ENCODE results near the gene LAPTM4A. TPM values are rescaled to one million over a fixed set of nuclear protein-coding genes. Genes with fewer than 3 reads are reported as not detected.
"Not testable (repeated sequence)": the region's sequence is repeated elsewhere in the genome, so short reads cannot be mapped to it uniquely, and the experiment has no call there.

The LAPTM4A gene
- total and polyA plus RNA-seq, 8 donors = 38.5 to 238 (median 92.4) TPM

GRCh38 chr2:20089715-20090464 is 38.5 kb upstream of the LAPTM4A start:
- Histone ChIP-seq H3K9me3 (no peaks in the 10 kb centered on the region), H3K27ac (no peak overlapping the region), H3K4me3 (no peak overlapping the region), H3K4me1 (peaks cover 0 to 24% (median 11%) of the 10 kb centered on the region in 4 donors), H3K36me3 (no peaks in the 10 kb centered on the region), H3K27me3 (no peaks in the 10 kb centered on the region)
- TF ChIP-seq EP300 (IDR thresholded peaks at IDR 0.05) (no peak), POLR2AphosphoS5 (IDR thresholded peaks at IDR 0.05) (no peak), POLR2A (IDR thresholded peaks at IDR 0.05) (no peak)
- TF ChIP-seq, protein P1, sequence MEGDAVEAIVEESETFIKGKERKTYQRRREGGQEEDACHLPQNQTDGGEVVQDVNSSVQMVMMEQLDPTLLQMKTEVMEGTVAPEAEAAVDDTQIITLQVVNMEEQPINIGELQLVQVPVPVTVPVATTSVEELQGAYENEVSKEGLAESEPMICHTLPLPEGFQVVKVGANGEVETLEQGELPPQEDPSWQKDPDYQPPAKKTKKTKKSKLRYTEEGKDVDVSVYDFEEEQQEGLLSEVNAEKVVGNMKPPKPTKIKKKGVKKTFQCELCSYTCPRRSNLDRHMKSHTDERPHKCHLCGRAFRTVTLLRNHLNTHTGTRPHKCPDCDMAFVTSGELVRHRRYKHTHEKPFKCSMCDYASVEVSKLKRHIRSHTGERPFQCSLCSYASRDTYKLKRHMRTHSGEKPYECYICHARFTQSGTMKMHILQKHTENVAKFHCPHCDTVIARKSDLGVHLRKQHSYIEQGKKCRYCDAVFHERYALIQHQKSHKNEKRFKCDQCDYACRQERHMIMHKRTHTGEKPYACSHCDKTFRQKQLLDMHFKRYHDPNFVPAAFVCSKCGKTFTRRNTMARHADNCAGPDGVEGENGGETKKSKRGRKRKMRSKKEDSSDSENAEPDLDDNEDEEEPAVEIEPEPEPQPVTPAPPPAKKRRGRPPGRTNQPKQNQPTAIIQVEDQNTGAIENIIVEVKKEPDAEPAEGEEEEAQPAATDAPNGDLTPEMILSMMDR (IDR thresholded peaks at IDR 0.05) = no peak
- WGBS, 5 donors = 78 to 87% (median 81%) methylated on average over 9 of the region's 9 CpGs
- intact Hi-C loops (cut with DNase I; ENCODE audit: low total_unique reads) = loop anchor here (5.0 kb wide), 1 partner anchor 78 kb away; the partner anchor contains the start of gene MATN3
- no peak for DNase-seq

DNA sequence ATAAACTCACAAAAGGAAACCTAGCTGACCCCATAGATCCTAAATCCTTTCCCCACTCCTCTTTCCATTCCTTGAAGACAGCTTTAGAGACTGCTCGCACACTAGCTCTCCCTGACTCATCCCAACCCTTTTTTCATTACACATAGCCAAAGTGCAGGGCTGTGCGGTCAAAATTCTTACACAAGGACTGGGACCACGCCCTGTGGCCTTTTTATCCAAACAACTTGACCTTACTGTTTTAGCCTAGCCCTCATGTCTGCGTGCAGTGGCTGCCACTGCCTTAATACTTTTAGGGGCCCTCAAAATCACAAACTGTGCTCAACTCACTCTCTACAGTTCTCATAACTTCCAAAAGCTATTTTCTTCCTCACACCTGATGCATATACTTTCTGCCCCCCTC is 34.5 kb upstream of the LAPTM4A start:
- DNase-seq; intact Hi-C loops (cut with DNase I; ENCODE audit: low total_unique reads); H3K4me1 ChIP-seq; H3K27me3 ChIP-seq; H3K27ac ChIP-seq; H3K9me3 ChIP-seq; H3K4me3 ChIP-seq; H3K36me3 ChIP-seq: not testable (repeated sequence)
- 67 to 85% (median 79%) methylated on average over 4 of the region's 4 CpGs for WGBS, 5 donors

GRCh38 chr2:20082812-20083211 is 31.4 kb upstream of the LAPTM4A start:
- H3K9me3 ChIP-seq; H3K4me1 ChIP-seq; H3K36me3 ChIP-seq; H3K4me3 ChIP-seq; intact Hi-C loops (cut with DNase I; ENCODE audit: low total_unique reads); H3K27ac ChIP-seq; H3K27me3 ChIP-seq; DNase-seq: not testable (repeated sequence)
- WGBS, 5 donors = 88 to 99% (median 97%) methylated on average over 8 of the region's 8 CpGs

DNA sequence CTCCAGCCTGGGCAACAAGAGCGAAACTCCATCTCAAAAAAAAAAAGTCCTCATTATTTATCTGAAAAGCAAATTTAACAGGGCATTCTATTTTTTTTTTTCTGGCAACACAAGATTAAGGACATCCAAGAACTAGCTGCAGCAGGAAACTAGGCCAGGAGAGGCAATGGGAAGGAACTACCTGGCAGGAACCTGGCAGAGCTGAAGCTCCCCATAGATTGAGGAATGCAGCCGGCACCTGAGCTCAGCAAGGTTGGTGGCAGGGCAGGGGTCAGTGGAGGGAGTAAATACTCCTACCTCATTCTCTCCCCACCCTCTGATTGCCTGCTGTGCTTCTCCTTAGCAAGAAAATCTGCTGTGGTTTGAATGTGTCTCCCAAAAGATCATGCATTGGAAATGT is 30.4 kb upstream of the LAPTM4A start:
- no peak overlapping the region for H3K4me3 ChIP-seq
- H3K27me3 ChIP-seq = no peaks in the 10 kb centered on the region
- intact Hi-C loops (cut with DNase I; ENCODE audit: low total_unique reads) = no loop called here
- no peaks in the 10 kb centered on the region for H3K4me1 ChIP-seq
- no peaks in the 10 kb centered on the region for H3K36me3 ChIP-seq
- TF ChIP-seq, protein P1 (IDR thresholded peaks at IDR 0.05) = no peak
- TF ChIP-seq POLR2AphosphoS5 (IDR thresholded peaks at IDR 0.05) = no peak
- TF ChIP-seq POLR2A (IDR thresholded peaks at IDR 0.05) = no peak
- no peak for TF ChIP-seq EP300 (IDR thresholded peaks at IDR 0.05)
- no peak overlapping the region for H3K27ac ChIP-seq
- no peak for DNase-seq
- WGBS, 5 donors = 56 to 66% (median 64%) methylated on average over 2 of the region's 2 CpGs
- H3K9me3 ChIP-seq = no peaks in the 10 kb centered on the region

DNA sequence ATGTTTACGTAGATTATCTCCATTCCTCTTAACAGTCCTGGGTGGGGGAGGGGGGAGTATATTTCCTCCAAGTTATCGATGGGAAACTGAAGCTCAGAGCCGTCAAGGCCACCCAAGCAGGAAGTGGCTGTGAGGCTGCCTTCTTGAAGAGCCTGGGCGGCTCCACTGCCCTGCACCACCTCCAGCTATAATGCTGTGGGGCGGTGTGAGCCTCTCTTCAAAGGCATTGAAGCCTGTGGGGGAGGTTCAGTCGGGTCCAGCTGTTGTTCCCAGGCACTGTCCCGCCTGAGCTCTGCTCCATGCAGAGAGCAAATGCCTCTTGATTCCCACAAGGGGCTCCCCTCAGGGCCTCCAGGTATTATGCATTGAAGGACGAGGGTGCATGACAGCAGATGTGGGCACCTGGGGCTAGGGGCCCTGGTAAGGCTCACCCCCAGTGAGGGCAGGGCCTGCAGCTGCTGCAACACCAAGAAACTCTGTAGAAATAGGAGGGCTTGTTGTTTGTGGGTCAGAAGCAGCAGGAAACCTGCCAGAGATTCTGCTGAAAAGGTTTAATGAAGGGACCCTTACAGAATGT is 29.5 kb upstream of the LAPTM4A start:
- no peaks in the 10 kb centered on the region for H3K27me3 ChIP-seq
- peak in 1 of 2 donors; percentile 38 for DNase-seq
- no peaks in the 10 kb centered on the region for H3K36me3 ChIP-seq
- H3K27ac ChIP-seq = no peak overlapping the region
- no peak for TF ChIP-seq EP300 (IDR thresholded peaks at IDR 0.05)
- TF ChIP-seq POLR2AphosphoS5 (IDR thresholded peaks at IDR 0.05) = no peak
- TF ChIP-seq, protein P1 (IDR thresholded peaks at IDR 0.05) = no peak
- TF ChIP-seq POLR2A (IDR thresholded peaks at IDR 0.05) = no peak
- H3K9me3 ChIP-seq = no peaks in the 10 kb centered on the region
- no peak overlapping the region for H3K4me3 ChIP-seq
- H3K4me1 ChIP-seq = no peaks in the 10 kb centered on the region
- intact Hi-C loops (cut with DNase I; ENCODE audit: low total_unique reads) = no loop called here
- 55 to 70% (median 62%) methylated on average over 7 to 8 of the region's 8 CpGs for WGBS, 5 donors

Data from stomach (tissue), 9 donors.